Stimulated activated CD8-positive, alpha-beta memory T cell treated with anti-CD3 and anti-CD28 coated beads, Interleukin-15, amount 100 ng/mL, for 24 hours (primary cell): ENCODE results near the gene CELA1.

ENCODE experiments used
- DNase-seq: peaks from one replicate; pipeline ENCODE4 v3.0.0-alpha.2; 2020; ENCODE audit warnings: low read depth

The CELA1 gene

GRCh38 chr12:51346581-51346980, at the start of gene CELA1:
CELA1 (minus strand) TSS chr12:51346679; CDS start chr12:51346638, 41 bp downstream.
- DNase-seq, result no peak

- no peak for DNase-seq
Measured at GRCh38 chr12:51395283-51396230, 49.1 kb upstream of the CELA1 start.

- DNase-seq, result no peak
Measured at GRCh38 chr12:51393676-51394545, 47.4 kb upstream of the CELA1 start.

- no peak for DNase-seq
Measured at GRCh38 chr12:51392556-51393237, 46.2 kb upstream of the CELA1 start.

- peak; percentile 45 for DNase-seq
Measured at GRCh38 chr12:51391283-51392123, 45.0 kb upstream of the CELA1 start, which contains the start of gene GALNT6. GALNT6 (minus strand) TSS chr12:51391406; CDS start chr12:51379781, 11,625 bp downstream.

- no peak for DNase-seq
Measured at GRCh38 chr12:51390891-51391282, 44.4 kb upstream of the CELA1 start.

GRCh38 chr12:51390457-51390856, 44.0 kb upstream of the CELA1 start:
- DNase-seq, result no peak

GRCh38 chr12:51389302-51389999, 43.0 kb upstream of the CELA1 start:
- no peak for DNase-seq

GRCh38 chr12:51388846-51389245, 42.4 kb upstream of the CELA1 start:
- DNase-seq, result no peak

GRCh38 chr12:51388069-51388799, 41.8 kb upstream of the CELA1 start:
- no peak for DNase-seq

GRCh38 chr12:51386351-51386750, 39.9 kb upstream of the CELA1 start:
- no peak for DNase-seq

- DNase-seq, result no peak
Measured at GRCh38 chr12:51383269-51383905, 36.9 kb upstream of the CELA1 start.

- no peak for DNase-seq
Measured at GRCh38 chr12:51382173-51382572, 35.7 kb upstream of the CELA1 start.

- no peak for DNase-seq
Measured at GRCh38 chr12:51381226-51382079, 35.0 kb upstream of the CELA1 start.

GRCh38 chr12:51379571-51379970, 33.1 kb upstream of the CELA1 start:
- no peak for DNase-seq

GRCh38 chr12:51378749-51379148, 32.3 kb upstream of the CELA1 start:
- no peak for DNase-seq

GRCh38 chr12:51377099-51377984, 30.9 kb upstream of the CELA1 start:
- DNase-seq, result no peak
